ENCODE measurements around the gene HOMER3. TPM values are rescaled to one million over a fixed set of nuclear protein-coding genes. Genes with fewer than 3 reads are reported as not detected.
"Not testable (repeated sequence)": the region's sequence is repeated elsewhere in the genome, so short reads cannot be mapped to it uniquely, and the experiment has no call there.

The HOMER3 gene
- total RNA-seq, 1 donor from 2014 or later = 0.75 TPM

GRCh38 chr19:18913466-18913865 lies 27.6 kb downstream of the HOMER3 start:
- Mint-ChIP-seq H3K4me3 (no peak overlapping the region), H3K27me3 (ENCODE audit: insufficient read depth) (no peaks in the 10 kb centered on the region), H3K4me1 (ENCODE audit: low read depth) (peaks cover 12% of the 10 kb centered on the region), H3K27ac (no peak overlapping the region), H3K9me3 (no peaks in the 10 kb centered on the region), H3K36me3 (ENCODE audit: low read depth) (peaks cover 22% of the 10 kb centered on the region)
- no peak for DNase-seq (ENCODE audit: low spot score)
- intact Hi-C loops (cut with micrococcal nuclease) = no loop called here

- Mint-ChIP-seq H3K9me3 (no peaks in the 10 kb centered on the region), H3K36me3 (ENCODE audit: low read depth) (peaks cover 22% of the 10 kb centered on the region), H3K4me3 (no peak overlapping the region), H3K4me1 (ENCODE audit: low read depth) (peaks cover 12% of the 10 kb centered on the region), H3K27me3 (ENCODE audit: insufficient read depth) (no peaks in the 10 kb centered on the region), H3K27ac (no peak overlapping the region)
- intact Hi-C loops (cut with micrococcal nuclease) = no loop called here
- no peak for DNase-seq (ENCODE audit: low spot score)
Observed at GRCh38 chr19:18912933-18913332, 28.1 kb downstream of the HOMER3 start.

DNA sequence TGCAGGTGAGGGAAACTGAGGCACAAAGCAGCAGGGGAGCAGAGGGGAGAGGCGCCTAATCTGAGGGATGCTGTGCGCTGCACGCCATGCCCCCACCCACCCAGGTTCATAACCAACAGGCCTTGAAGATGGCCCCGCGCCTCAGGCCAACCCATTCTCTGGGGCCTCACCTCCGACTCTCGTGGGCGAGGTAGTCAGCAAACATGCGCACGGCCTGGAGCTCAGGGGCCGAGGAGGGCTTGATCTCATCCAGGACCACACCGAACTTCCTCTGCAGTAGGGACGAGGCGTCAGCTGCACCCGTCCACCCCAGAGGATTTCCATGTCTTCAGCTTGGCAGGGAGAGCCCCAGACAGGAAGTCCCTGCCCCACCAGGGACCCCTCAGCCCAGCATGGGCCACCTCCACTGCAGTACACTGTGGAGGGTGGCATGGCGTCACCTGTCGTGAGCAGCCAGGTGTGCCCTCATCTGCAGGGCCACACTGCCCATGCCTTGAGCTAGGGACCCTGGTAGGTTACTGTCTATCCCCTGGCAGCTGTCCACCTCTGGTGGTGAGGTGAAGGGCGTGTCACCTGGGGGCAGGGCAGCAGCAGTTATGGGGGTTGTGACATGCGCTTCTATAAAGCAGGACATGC lies 30.1 kb downstream of the HOMER3 start:
- Mint-ChIP-seq H3K9me3 (no peaks in the 10 kb centered on the region), H3K4me3 (no peak overlapping the region), H3K27ac (no peak overlapping the region), H3K27me3 (ENCODE audit: insufficient read depth) (no peaks in the 10 kb centered on the region), H3K4me1 (ENCODE audit: low read depth) (no peaks in the 10 kb centered on the region), H3K36me3 (ENCODE audit: low read depth) (peaks cover 24% of the 10 kb centered on the region)
- intact Hi-C loops (cut with micrococcal nuclease) = no loop called here
- DNase-seq (ENCODE audit: low spot score) = no peak

DNA sequence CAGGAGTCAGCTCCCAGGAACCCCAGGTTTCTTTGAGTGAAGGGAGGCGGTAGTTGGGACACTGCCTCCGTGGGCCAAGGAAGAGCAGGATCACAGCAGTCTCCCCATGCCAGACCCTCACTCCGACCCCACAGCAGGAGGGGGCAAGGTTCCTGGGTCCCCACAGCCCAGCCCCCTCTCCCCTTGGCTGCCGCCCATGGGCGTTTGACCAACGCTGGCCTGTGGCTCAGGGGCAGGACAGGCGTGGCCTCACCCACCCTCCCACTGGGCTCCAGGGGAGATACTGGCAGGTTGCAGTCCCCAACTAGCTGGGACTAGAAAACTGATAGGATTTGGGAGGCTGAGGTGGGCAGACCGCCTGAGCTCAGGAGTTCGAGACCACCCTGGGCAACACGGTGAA lies 31.0 kb downstream of the HOMER3 start:
- H3K4me3 Mint-ChIP-seq = no peak overlapping the region
- H3K9me3 Mint-ChIP-seq = no peaks in the 10 kb centered on the region
- H3K27ac Mint-ChIP-seq = no peak overlapping the region
- no peaks in the 10 kb centered on the region for H3K4me1 Mint-ChIP-seq (ENCODE audit: low read depth)
- no peaks in the 10 kb centered on the region for H3K27me3 Mint-ChIP-seq (ENCODE audit: insufficient read depth)
- no peak for DNase-seq (ENCODE audit: low spot score)
- peaks cover 22% of the 10 kb centered on the region for H3K36me3 Mint-ChIP-seq (ENCODE audit: low read depth)
- intact Hi-C loops (cut with micrococcal nuclease) = no loop called here

DNA sequence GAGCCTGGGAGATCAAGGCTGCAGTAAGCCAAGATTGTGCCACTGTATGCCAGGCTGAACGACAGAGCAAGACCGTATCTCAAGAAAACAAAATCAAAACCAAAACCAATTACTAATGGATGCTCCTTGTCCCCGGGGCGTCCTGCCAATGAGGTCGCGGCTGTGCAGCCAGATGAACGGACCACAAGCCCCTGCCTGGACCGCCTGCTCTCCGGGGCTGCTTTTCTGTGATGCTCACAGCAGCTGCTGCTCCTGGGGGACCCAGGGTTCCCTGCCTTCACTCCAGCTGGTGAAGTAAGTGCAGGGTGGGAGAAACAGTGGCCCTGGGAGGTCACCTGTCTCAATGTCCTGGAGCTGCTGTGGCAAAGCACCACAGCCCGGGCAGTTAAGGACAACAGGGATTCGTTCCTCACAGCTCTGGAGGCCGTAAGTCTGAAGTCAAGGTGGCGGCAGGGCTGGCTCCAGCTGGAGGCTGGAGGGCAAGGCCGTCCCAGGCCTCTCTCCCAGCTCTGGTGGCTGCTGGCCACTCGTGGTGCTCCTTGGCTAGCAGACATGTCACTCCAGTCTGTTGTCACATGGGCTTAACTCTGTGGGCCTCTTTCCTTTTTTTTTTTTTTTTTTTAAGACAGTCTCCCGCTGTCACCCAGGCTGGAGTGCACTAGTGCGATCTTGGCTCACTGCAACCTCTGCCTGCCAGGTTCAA lies 31.9 kb downstream of the HOMER3 start:
- no peaks in the 10 kb centered on the region for H3K9me3 Mint-ChIP-seq
- H3K27me3 Mint-ChIP-seq (ENCODE audit: insufficient read depth) = no peaks in the 10 kb centered on the region
- H3K36me3 Mint-ChIP-seq (ENCODE audit: low read depth) = peaks cover 21% of the 10 kb centered on the region
- no peak overlapping the region for H3K27ac Mint-ChIP-seq
- no peak overlapping the region for H3K4me3 Mint-ChIP-seq
- intact Hi-C loops (cut with micrococcal nuclease) = no loop called here
- DNase-seq (ENCODE audit: low spot score) = no peak
- H3K4me1 Mint-ChIP-seq (ENCODE audit: low read depth) = no peaks in the 10 kb centered on the region

DNA sequence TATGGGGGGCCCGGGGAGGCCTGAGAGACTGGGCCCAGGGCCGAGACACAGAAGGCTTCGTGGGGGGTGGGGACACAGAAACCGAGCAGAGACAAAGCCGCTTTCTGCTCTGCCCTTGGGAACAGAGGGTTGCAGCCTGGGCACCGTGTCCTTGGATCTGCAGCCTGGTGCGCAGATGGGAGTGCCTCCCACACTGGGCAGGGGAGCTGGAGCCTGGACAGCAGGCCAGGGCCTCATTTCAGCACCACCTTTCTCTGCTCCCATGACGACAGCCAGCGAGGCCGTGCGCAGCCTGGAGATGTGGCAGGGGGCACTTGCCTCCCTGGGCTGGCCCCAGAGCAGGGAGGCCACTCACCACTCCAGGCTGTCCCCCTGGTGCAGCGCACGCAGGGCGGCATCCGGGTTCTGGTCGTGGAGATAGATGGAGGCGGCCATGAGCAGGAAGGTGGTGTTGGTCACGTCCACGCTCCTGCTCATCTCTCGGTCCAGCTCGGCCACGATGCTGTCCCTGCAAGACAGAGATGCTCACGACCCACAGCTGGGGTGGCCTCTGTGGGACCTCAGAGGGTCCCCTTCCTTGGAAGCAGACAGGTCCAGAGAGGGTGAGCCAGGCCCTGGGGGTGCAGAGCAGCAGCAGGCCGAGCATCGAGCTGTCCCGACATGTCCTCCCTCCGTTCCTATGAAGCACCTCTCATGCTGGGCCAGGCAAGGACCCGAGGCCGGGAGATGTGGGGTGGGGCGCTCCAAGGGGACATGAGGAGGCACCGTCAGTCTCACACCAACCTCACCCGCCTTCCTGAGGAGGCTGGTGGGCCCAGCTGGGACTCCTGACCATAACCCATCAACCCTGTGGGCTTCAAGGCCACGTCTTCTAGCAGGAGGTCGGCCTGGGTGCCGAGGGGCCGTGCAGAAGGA lies 34.2 kb downstream of the HOMER3 start:
- Mint-ChIP-seq H3K4me1 (ENCODE audit: low read depth) (no peaks in the 10 kb centered on the region), H3K9me3 (no peaks in the 10 kb centered on the region), H3K27ac (no peak overlapping the region), H3K4me3 (no peak overlapping the region), H3K36me3 (ENCODE audit: low read depth) (peaks cover 14% of the 10 kb centered on the region), H3K27me3 (ENCODE audit: insufficient read depth) (no peaks in the 10 kb centered on the region)
- no peak for DNase-seq (ENCODE audit: low spot score)
- intact Hi-C loops (cut with micrococcal nuclease) = no loop called here

DNA sequence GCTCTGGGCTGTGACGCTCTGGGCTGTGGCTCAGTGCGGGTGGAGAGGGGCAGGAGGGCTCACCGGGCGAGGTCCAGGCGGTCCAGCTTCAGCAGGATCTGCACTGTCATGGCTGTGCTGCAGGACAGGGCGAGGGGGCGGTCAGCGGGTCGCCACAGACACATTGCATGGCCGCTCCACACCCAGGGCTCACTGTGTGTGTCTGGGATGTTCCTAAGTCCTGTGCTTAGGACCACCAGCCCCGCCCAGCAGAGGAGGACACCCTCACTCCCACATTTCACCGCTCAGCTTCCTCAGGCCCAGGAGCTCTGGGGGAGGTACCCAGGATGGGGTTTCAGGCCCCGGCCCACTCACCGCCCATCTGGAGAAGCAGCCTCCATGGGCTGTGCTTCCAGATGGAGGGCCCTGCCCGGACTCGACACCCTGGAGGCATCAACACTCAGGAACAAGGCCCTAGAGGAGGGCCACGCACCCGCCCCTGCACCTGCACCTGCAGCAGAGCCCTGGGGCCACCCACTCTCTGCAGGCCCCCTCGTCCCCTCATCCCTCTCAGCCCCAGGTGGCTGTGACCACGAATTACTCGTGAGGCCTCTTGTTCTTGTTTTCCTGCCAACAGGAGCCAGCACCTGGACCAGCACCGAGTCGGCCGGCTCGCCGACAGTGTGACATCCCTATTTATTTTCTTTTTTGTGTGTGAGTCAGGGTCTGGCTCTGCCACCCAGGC lies 35.3 kb downstream of the HOMER3 start:
- no peak overlapping the region for H3K4me3 Mint-ChIP-seq

DNA sequence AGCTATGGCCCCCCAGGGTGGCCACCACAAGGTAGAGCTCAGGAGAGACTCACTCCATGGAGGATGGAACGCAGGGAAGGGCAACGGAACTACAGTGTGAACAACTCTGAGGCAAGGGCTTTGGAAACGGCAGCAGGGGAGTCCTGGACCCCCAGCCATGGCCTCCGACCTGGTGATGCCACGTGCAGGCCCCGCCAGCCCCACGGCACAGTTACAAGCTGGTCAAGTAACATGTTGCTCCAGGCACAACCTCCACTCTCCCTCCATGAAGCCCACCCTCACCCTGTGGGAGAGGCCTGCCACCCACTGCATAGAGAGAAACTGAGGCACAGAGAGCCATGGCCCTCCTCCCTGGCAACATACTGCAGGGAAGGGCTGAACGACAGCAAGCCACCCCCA lies 36.0 kb downstream of the HOMER3 start:
- Mint-ChIP-seq H3K9me3 (no peaks in the 10 kb centered on the region), H3K27ac (no peak overlapping the region), H3K36me3 (ENCODE audit: low read depth) (peaks cover 14% of the 10 kb centered on the region), H3K27me3 (ENCODE audit: insufficient read depth) (no peaks in the 10 kb centered on the region), H3K4me3 (no peak overlapping the region), H3K4me1 (ENCODE audit: low read depth) (no peaks in the 10 kb centered on the region)
- DNase-seq (ENCODE audit: low spot score) = no peak
- intact Hi-C loops (cut with micrococcal nuclease) = no loop called here

More for the DNA sequence above, 35.3 kb downstream of the HOMER3 start:
- H3K27ac Mint-ChIP-seq = no peak overlapping the region
- no peaks in the 10 kb centered on the region for H3K9me3 Mint-ChIP-seq
- no peaks in the 10 kb centered on the region for H3K27me3 Mint-ChIP-seq (ENCODE audit: insufficient read depth)
- intact Hi-C loops (cut with micrococcal nuclease) = no loop called here
- no peak for DNase-seq (ENCODE audit: low spot score)
- H3K36me3 Mint-ChIP-seq (ENCODE audit: low read depth) = peaks cover 14% of the 10 kb centered on the region
- H3K4me1 Mint-ChIP-seq (ENCODE audit: low read depth) = no peaks in the 10 kb centered on the region

GRCh38 chr19:18904334-18905057 lies 36.5 kb downstream of the HOMER3 start:
- no peak overlapping the region for H3K4me3 Mint-ChIP-seq
- H3K9me3 Mint-ChIP-seq = no peaks in the 10 kb centered on the region
- intact Hi-C loops (cut with micrococcal nuclease) = no loop called here
- no peak for DNase-seq (ENCODE audit: low spot score)
- peaks cover 11% of the 10 kb centered on the region for H3K36me3 Mint-ChIP-seq (ENCODE audit: low read depth)
- H3K27ac Mint-ChIP-seq = no peak overlapping the region
- H3K4me1 Mint-ChIP-seq (ENCODE audit: low read depth) = no peaks in the 10 kb centered on the region
- no peaks in the 10 kb centered on the region for H3K27me3 Mint-ChIP-seq (ENCODE audit: insufficient read depth)

- Mint-ChIP-seq H3K9me3 (no peaks in the 10 kb centered on the region), H3K36me3 (ENCODE audit: low read depth) (peaks cover 10% of the 10 kb centered on the region), H3K27me3 (ENCODE audit: insufficient read depth) (no peaks in the 10 kb centered on the region), H3K27ac (no peak overlapping the region), H3K4me3 (no peak overlapping the region), H3K4me1 (ENCODE audit: low read depth) (no peaks in the 10 kb centered on the region)
- DNase-seq (ENCODE audit: low spot score) = no peak
- intact Hi-C loops (cut with micrococcal nuclease) = no loop called here
Observed at GRCh38 chr19:18903156-18904037, 37.6 kb downstream of the HOMER3 start.

DNA sequence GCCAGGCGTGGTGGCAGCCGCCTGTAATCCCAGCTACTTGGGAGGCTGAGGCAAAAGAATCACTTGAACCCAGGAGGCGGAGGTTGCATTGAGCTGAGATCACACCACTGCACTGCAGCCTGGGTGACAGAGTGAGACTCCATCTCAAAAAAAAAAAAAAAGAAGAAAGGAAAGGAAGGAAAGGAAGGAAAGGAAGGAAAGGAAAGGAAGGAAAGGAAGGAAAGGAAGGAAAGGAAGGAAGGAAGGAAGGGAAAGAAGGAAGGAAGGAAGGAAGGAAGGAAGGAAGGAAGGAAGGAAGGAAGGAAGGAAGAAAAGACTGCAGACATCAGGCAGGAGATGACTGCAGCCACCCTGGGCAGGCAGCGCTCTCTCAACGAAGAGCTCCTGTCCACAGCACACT lies 38.5 kb downstream of the HOMER3 start:
- H3K4me1 Mint-ChIP-seq (ENCODE audit: low read depth); H3K27me3 Mint-ChIP-seq (ENCODE audit: insufficient read depth); H3K9me3 Mint-ChIP-seq; H3K27ac Mint-ChIP-seq; DNase-seq (ENCODE audit: low spot score); H3K4me3 Mint-ChIP-seq; intact Hi-C loops (cut with micrococcal nuclease): not testable (repeated sequence)
- peaks cover 10% of the 10 kb centered on the region for H3K36me3 Mint-ChIP-seq (ENCODE audit: low read depth)
